Lung (tissue), 12 donors: ENCODE data around the gene EDN2. TPM values are rescaled to one million over a fixed set of nuclear protein-coding genes. Genes with fewer than 3 reads are reported as not detected.

ENCODE experiments used
- ATAC-seq: fragments of 200-7000 bp; cut with Tn5 transposase; one replicate; pipeline ENCODE4 v1.9.1; 2020; ENCODE audit warnings: moderate number of reproducible peaks; ENCODE audit not compliant: insufficient read depth, low FRiP score
- DNase-seq, 3 donors: peaks; one replicate each; pipeline ENCODE4 v3.0.0-alpha.2; 2013 to 2017
- H3K27ac ChIP-seq, 2 donors: one replicate each; pipeline ENCODE4 v1.5.1; 2013; ENCODE audit warnings: mild to moderate bottlenecking in 2 of 2, moderate library complexity in 2 of 2, control low read depth in 1 of 2, inconsistent platforms in 1 of 2, low read depth in 1 of 2, low read length in 1 of 2
- H3K27me3 ChIP-seq, 3 donors: one replicate each; pipeline ENCODE4 v1.5.1; 2013; ENCODE audit warnings: low read length in 2 of 3; ENCODE audit not compliant: control insufficient read depth in 3 of 3, insufficient read depth in 3 of 3
- H3K36me3 ChIP-seq, 4 donors: one replicate each; pipeline ENCODE4 v1.5.1; 2013; ENCODE audit warnings: low read length in 4 of 4, mild to moderate bottlenecking in 1 of 4, moderate library complexity in 1 of 4; ENCODE audit not compliant: control insufficient read depth in 4 of 4, insufficient read depth in 4 of 4
- H3K4me1 ChIP-seq, 5 donors: one replicate each; pipeline ENCODE4 v1.5.1; 2013; ENCODE audit warnings: low read length in 5 of 5, mild to moderate bottlenecking in 2 of 5, moderate library complexity in 1 of 5; ENCODE audit not compliant: control insufficient read depth in 5 of 5, insufficient read depth in 5 of 5
- H3K4me3 ChIP-seq: one replicate; pipeline ENCODE4 v1.5.1; 2013; ENCODE audit warnings: mild to moderate bottlenecking, control low read depth, moderate library complexity
- H3K9ac ChIP-seq, 2 donors: one replicate each; pipeline ENCODE4 v1.5.1; 2013; ENCODE audit warnings: low read length in 2 of 2, control low read depth in 1 of 2; ENCODE audit not compliant: insufficient read depth in 1 of 2
- H3K9me3 ChIP-seq, 4 donors: one replicate each; pipeline ENCODE4 v1.5.1; 2013; ENCODE audit warnings: low read length in 3 of 4, mild to moderate bottlenecking in 1 of 4, moderate library complexity in 1 of 4; ENCODE audit not compliant: control insufficient read depth in 4 of 4, insufficient read depth in 3 of 4
- WGBS, 2 donors: extraction: QIAGEN DNeasy Blood & Tissue Kit; methylation state at CpG; one replicate each; pipeline ENCODE4 v1.1.7; 2013; 5-methylcytosine and 5-hydroxymethylcytosine counted together
- polyA plus RNA-seq, 2 donors: library from polyadenylated mRNA; stranded (reverse); fragments of 200-250 nt; gene quantifications; one replicate each; pipeline ENCODE4 v1.2.1, GENCODE V29; 2013
- total RNA-seq, 2 donors: library from RNA; depleted of rRNA in 1 of 2; stranded (reverse); fragments of >200 nt in 1 of 2; gene quantifications; one replicate each; pipeline ENCODE4 v1.2.1, GENCODE V29; 2014 to 2021
- TF ChIP-seq, protein P1 (sequence below): IDR thresholded peaks from 2 replicates; pipeline ENCODE4 v1.5.1; 2012; ENCODE audit warnings: mild to moderate bottlenecking; ENCODE audit errors: control extremely low read depth, extremely low read depth
- donor health status: control.
- donor health status: control.
- donor health status: Bipolar disorder and iron deficiency.
- donor health status: healthy.
- donor health status: DM: yes; HTN: yes; CAD: no.

EDN2 gene
- total and polyA plus RNA-seq, 4 donors = 0.85 to 15.2 (median 2.4) TPM

DNA sequence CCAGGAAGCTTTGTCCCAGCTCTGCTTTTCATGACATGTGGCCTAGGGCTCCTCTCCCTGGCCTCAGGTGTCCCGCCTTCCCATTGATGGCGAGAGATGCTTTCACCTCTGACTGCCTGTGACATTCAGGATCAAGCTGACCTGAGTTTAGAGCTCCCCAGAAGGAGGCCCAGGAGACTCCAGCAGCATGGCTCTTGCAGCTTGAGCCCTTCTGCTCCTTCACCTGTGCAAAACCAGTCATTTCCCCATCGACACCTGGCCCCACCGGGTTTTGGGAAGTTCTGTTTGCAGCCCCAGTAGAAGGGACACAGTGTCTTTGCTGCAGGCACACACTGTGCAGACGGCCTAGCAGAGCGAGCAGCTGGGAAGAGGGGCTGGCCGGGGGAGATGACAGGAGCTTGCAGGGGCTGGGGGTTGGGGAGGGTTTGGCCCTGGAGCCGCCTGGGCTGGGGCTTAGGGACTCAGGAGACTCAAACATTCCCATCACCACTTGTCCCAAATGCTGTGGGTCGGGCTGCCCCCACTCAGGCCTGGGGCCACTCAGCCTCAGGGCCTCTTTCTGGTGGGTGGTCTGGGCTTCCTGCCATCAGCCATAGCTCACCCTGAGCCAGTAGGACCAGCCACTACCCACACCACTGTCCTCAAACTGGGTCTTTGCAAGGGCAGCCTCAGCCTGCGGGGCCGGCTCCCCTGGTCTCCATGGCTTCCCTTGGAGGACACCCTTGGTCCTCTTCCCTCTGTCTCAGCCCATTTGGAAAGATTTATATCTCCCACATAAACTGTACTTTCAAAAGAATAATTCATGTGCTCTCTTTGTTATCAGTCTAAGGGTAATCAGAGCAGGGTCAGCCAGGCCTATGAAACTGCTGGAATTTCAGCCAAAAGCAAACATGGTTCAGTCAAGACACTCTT lies 3.8 kb upstream of the EDN2 start:
- 88 to 97% methylated on average over 11 of the region's 11 CpGs for WGBS, 2 donors
- Histone ChIP-seq H3K9me3 (no peaks in the 10 kb centered on the region), H3K4me3 (no peak overlapping the region), H3K27me3 (no peaks in the 10 kb centered on the region), H3K36me3 (no peaks in the 10 kb centered on the region), H3K4me1 (peaks cover 0 to 61% (median 36%) of the 10 kb centered on the region in 5 donors), H3K9ac (no peak overlapping the region), H3K27ac (no peak overlapping the region)
- TF ChIP-seq, protein P1, sequence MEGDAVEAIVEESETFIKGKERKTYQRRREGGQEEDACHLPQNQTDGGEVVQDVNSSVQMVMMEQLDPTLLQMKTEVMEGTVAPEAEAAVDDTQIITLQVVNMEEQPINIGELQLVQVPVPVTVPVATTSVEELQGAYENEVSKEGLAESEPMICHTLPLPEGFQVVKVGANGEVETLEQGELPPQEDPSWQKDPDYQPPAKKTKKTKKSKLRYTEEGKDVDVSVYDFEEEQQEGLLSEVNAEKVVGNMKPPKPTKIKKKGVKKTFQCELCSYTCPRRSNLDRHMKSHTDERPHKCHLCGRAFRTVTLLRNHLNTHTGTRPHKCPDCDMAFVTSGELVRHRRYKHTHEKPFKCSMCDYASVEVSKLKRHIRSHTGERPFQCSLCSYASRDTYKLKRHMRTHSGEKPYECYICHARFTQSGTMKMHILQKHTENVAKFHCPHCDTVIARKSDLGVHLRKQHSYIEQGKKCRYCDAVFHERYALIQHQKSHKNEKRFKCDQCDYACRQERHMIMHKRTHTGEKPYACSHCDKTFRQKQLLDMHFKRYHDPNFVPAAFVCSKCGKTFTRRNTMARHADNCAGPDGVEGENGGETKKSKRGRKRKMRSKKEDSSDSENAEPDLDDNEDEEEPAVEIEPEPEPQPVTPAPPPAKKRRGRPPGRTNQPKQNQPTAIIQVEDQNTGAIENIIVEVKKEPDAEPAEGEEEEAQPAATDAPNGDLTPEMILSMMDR = no peak
- ATAC-seq (no peak), DNase-seq (peak; percentile 72 to 81 (median 78))

DNA sequence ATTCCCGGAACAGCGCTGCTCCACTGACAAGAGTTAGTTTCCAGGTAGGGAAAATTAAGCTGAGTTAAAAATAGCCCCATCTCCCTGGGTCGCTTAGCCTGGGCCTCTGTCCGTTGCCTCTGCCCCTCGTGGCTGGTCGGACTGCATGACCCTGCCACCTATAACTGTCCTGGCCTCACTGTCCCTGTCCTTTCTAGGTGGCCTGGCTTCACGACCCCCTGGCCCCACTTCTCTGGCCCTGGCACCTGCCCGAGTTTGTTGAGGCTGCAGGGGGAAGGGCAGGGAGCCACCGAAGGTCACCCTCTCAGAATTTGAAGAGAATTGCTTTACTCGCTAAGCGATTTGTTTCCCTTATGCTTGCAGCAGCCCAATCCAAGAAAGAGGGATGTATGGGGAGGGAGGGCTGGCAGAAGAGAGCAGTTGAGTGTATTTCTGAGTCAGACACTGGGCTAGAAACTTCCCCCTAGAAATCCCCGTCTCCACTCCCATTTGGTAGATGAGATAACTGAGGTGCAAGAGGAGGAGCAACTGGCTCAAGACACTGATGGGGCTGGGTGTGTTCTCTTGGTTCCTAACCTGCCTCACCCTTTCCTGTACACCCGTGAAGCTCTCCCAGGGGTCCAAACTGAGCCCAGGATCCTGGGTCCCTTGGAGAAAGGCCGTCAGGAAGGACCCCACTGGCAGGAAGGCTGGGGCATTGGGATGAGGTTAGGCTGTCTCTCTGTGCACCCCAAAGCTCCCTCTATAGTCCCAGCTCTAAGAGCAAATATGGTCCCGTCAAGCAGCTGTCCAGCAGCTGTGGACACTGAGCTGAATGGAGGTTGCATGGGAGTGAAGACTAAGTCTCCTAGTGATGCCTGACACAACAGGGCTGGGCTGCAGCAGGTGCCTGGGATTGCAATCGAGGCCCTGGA lies 2.9 kb upstream of the EDN2 start:
- Histone ChIP-seq H3K4me1 (peaks cover 0 to 69% (median 36%) of the 10 kb centered on the region in 5 donors), H3K27ac (peak overlapping the region in 1 of 2 donors; percentile 23), H3K36me3 (no peaks in the 10 kb centered on the region), H3K9ac (no peak overlapping the region), H3K4me3 (no peak overlapping the region), H3K9me3 (no peaks in the 10 kb centered on the region), H3K27me3 (no peaks in the 10 kb centered on the region)
- TF ChIP-seq, protein P1 = no peak
- WGBS, 2 donors = 62 to 65% methylated on average over 16 of the region's 16 CpGs
- ATAC-seq (no peak), DNase-seq (peak; percentile 44 to 60 (median 58))

DNA sequence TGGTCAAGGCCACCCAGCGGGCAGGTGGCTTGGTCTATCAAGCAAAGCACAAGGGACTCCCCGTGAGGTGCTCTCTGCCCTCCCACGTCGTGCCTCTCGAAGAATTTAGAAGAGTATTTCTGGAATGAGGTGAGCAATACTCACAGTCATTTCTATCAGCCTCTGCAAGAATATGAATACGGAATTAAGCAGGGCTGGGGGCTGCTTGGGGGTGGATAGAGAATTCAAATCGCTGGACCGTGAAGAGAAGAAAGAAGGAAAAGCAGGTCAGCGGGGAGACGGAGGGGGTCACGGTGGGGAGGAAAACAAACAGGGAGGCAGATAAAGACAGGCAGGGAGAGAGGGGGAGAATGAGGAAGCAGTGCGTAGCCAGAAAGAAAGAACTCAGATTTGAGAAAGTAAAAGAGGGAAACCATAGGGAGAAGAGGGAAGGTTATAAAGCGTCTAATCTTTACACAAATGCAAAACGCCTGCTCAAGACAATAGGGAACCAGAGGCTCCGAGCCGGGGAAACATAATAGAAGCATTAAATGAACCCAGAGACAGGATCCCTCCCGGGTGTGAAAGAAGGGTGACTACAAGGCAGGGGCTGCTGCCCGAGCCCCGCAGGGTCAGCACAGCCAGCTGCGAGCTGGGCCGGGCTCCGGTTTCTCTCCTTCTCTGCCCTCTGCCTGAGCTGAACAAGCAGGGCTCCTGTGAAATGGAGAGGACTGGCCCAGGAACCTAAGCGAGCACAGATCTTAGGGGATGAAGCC lies 2.1 kb upstream of the EDN2 start:
- no peaks in the 10 kb centered on the region for H3K9me3 ChIP-seq
- no peak for DNase-seq
- H3K9ac ChIP-seq = no peak overlapping the region
- no peaks in the 10 kb centered on the region for H3K36me3 ChIP-seq
- H3K27ac ChIP-seq = peak overlapping the region in 1 of 2 donors; percentile 23
- no peaks in the 10 kb centered on the region for H3K27me3 ChIP-seq
- no peak for ATAC-seq
- peaks cover 0 to 74% (median 36%) of the 10 kb centered on the region in 5 donors for H3K4me1 ChIP-seq
- H3K4me3 ChIP-seq = no peak overlapping the region
- WGBS, 2 donors = 27 to 48% methylated on average over 23 of the region's 23 CpGs
- TF ChIP-seq, protein P1 = no peak
